Glutamatergic neuron (in vitro differentiated cells): ENCODE measurements around the gene IGFLR1. TPM values are rescaled to one million over a fixed set of nuclear protein-coding genes. Genes with fewer than 3 reads are reported as not detected.

Source experiments
- DNase-seq: peaks from one replicate; pipeline ENCODE4 v3.0.0; 2022
- H3K27ac Mint-ChIP-seq: one replicate; pipeline ENCODE4 v1.8.0; 2020; ENCODE audit warnings: mild to moderate bottlenecking, mixed read lengths, inconsistent platforms; ENCODE audit not compliant: unreplicated experiment
- H3K27me3 Mint-ChIP-seq: one replicate; pipeline ENCODE4 v1.8.0; 2020; ENCODE audit warnings: mild to moderate bottlenecking, moderate library complexity, mixed read lengths, inconsistent platforms; ENCODE audit not compliant: unreplicated experiment
- H3K36me3 Mint-ChIP-seq: one replicate; pipeline ENCODE4 v1.8.0; 2020; ENCODE audit warnings: mild to moderate bottlenecking, mixed read lengths, inconsistent platforms; ENCODE audit not compliant: unreplicated experiment
- H3K4me1 Mint-ChIP-seq: one replicate; pipeline ENCODE4 v1.8.0; 2020; ENCODE audit warnings: mild to moderate bottlenecking, low read depth, mixed read lengths, inconsistent platforms; ENCODE audit not compliant: unreplicated experiment
- H3K4me3 Mint-ChIP-seq: one replicate; pipeline ENCODE4 v1.8.0; 2020; ENCODE audit warnings: mild to moderate bottlenecking, mixed read lengths, inconsistent platforms; ENCODE audit not compliant: unreplicated experiment
- H3K9me3 Mint-ChIP-seq: one replicate; pipeline ENCODE4 v1.8.0; 2020; ENCODE audit warnings: mild to moderate bottlenecking, moderate library complexity, mixed read lengths, inconsistent platforms; ENCODE audit not compliant: unreplicated experiment
- CTCF ChIP-seq: fragments of 200-600 bp; sonication (generic); IDR thresholded peaks from one replicate; pipeline ENCODE4 v1.5.0; 2021; ENCODE audit not compliant: partially characterized antibody, unreplicated experiment
- total RNA-seq: library from RNA; stranded (reverse); fragmentation: NEBNext Ultra II Directional; extraction: Animal tissue kit (Norgen Biotek cat#: 25700); gene quantifications from one replicate; pipeline ENCODE4 v1.2.1, GENCODE V29; 2021; ENCODE audit not compliant: unreplicated experiment

Gene IGFLR1
- total RNA-seq, 1 donor from 2014 or later = 4.7 TPM

GRCh38 chr19:35703343-35703742, 38.9 kb downstream of the IGFLR1 start:
- no peaks in the 10 kb centered on the region for H3K36me3 Mint-ChIP-seq
- H3K27me3 Mint-ChIP-seq = peaks cover 4% of the 10 kb centered on the region
- peaks cover 2% of the 10 kb centered on the region for H3K9me3 Mint-ChIP-seq
- H3K27ac Mint-ChIP-seq = no peak overlapping the region
- no peak for DNase-seq
- no peak for TF ChIP-seq CTCF
- H3K4me3 Mint-ChIP-seq = no peak overlapping the region
- no peaks in the 10 kb centered on the region for H3K4me1 Mint-ChIP-seq

- H3K9me3 Mint-ChIP-seq = peaks cover 2% of the 10 kb centered on the region
- peak overlapping the region; percentile 93 for H3K27ac Mint-ChIP-seq
- peaks cover 4% of the 10 kb centered on the region for H3K27me3 Mint-ChIP-seq
- H3K4me1 Mint-ChIP-seq = no peaks in the 10 kb centered on the region
- no peak for TF ChIP-seq CTCF
- H3K4me3 Mint-ChIP-seq = peak overlapping the region; percentile 100
- H3K36me3 Mint-ChIP-seq = no peaks in the 10 kb centered on the region
- DNase-seq = peak; percentile 91
Measured at GRCh38 chr19:35702223-35703012, 39.8 kb downstream of the IGFLR1 start.

GRCh38 chr19:35696835-35697234, 45.4 kb downstream of the IGFLR1 start:
- H3K4me1 Mint-ChIP-seq = no peaks in the 10 kb centered on the region
- H3K36me3 Mint-ChIP-seq = no peaks in the 10 kb centered on the region
- no peak for DNase-seq
- no peak for TF ChIP-seq CTCF
- no peaks in the 10 kb centered on the region for H3K9me3 Mint-ChIP-seq
- H3K4me3 Mint-ChIP-seq = no peak overlapping the region
- no peak overlapping the region for H3K27ac Mint-ChIP-seq
- no peaks in the 10 kb centered on the region for H3K27me3 Mint-ChIP-seq

GRCh38 chr19:35695895-35696422, 46.3 kb downstream of the IGFLR1 start:
- TF ChIP-seq CTCF = no peak
- no peak for DNase-seq
- Mint-ChIP-seq H3K4me3 (no peak overlapping the region), H3K27me3 (no peaks in the 10 kb centered on the region), H3K4me1 (no peaks in the 10 kb centered on the region), H3K36me3 (no peaks in the 10 kb centered on the region), H3K27ac (no peak overlapping the region), H3K9me3 (no peaks in the 10 kb centered on the region)

GRCh38 chr19:35693835-35694599, 48.2 kb downstream of the IGFLR1 start:
- TF ChIP-seq CTCF = peak; percentile 84
- Mint-ChIP-seq H3K9me3 (no peaks in the 10 kb centered on the region), H3K4me3 (no peak overlapping the region)

More at GRCh38 chr19:35693835-35694599, 48.2 kb downstream of the IGFLR1 start:
- H3K27me3 Mint-ChIP-seq = no peaks in the 10 kb centered on the region
- no peaks in the 10 kb centered on the region for H3K4me1 Mint-ChIP-seq
- peak; percentile 88 for DNase-seq
- no peak overlapping the region for H3K27ac Mint-ChIP-seq
- no peaks in the 10 kb centered on the region for H3K36me3 Mint-ChIP-seq
